ENCODE results near the gene NDUFS6. TPM values are rescaled to one million over a fixed set of nuclear protein-coding genes. Genes with fewer than 3 reads are reported as not detected.

The NDUFS6 gene
- 26.0 and 48.1 TPM in 2 replicates for total RNA-seq

GRCh38 chr5:1801222-1801966 is at the start of gene NDUFS6:
TSS of gene NDUFS6 (plus strand) at chr5:1801407. CDS start at chr5:1801418, 11 bp downstream.

GRCh38 chr5:1799602-1800471 is 1.4 kb upstream of the NDUFS6 start, which contains the start of gene MRPL36:
TSS of gene MRPL36 (minus strand) at chr5:1799837. CDS start at chr5:1798935, 902 bp downstream.

Other genes starting within 250 kb of the NDUFS6 start
- gene MRPL36, start 1.6 kb upstream of the NDUFS6 start, total RNA-seq: 23.3 and 35.9 TPM in 2 replicates
- gene IRX4, start 81.5 kb downstream of the NDUFS6 start, total RNA-seq: 0.15 TPM in 1 of 2 replicates, not detected in the other